GM18499 (cell line): Measurements from ENCODE around the gene FGD6.
"Not testable (repeated sequence)": the region's sequence is repeated elsewhere in the genome, so short reads cannot be mapped to it uniquely, and the experiment has no call there.

ENCODE experiments used
- ATAC-seq: cut with Tn5 transposase; IDR thresholded peaks from one replicate; pipeline ENCODE4 v1.9.1; 2021; ENCODE audit warnings: moderate number of reproducible peaks; ENCODE audit not compliant: insufficient read depth, unreplicated experiment

Gene FGD6

GRCh38 chr12:95099270-95099790, 117.9 kb downstream of the FGD6 start:
- no peak for ATAC-seq

- no peak for ATAC-seq
Observed at GRCh38 chr12:95096852-95097251, 120.4 kb downstream of the FGD6 start.

GRCh38 chr12:95096378-95096777, 120.9 kb downstream of the FGD6 start:
- no peak for ATAC-seq

- ATAC-seq: not testable (repeated sequence)
Observed at GRCh38 chr12:95095866-95096265, 121.4 kb downstream of the FGD6 start.

GRCh38 chr12:95089462-95089861, 127.8 kb downstream of the FGD6 start:
- ATAC-seq: no peak

- no peak for ATAC-seq
Observed at GRCh38 chr12:95088379-95088778, 128.9 kb downstream of the FGD6 start.

GRCh38 chr12:95085612-95086011, 131.7 kb downstream of the FGD6 start:
- ATAC-seq: no peak

GRCh38 chr12:95083938-95084337, 133.3 kb downstream of the FGD6 start:
- ATAC-seq: no peak

GRCh38 chr12:95083471-95083870, 133.8 kb downstream of the FGD6 start:
- no peak for ATAC-seq

GRCh38 chr12:95077341-95077740, 139.9 kb downstream of the FGD6 start:
- ATAC-seq: no peak

- no peak for ATAC-seq
Observed at GRCh38 chr12:95074766-95075165, 142.5 kb downstream of the FGD6 start.

- ATAC-seq: no peak
Observed at GRCh38 chr12:95073698-95074520, 143.4 kb downstream of the FGD6 start.

GRCh38 chr12:95072900-95073697, 144.2 kb downstream of the FGD6 start, which contains the start of gene NR2C1:
NR2C1 (minus strand) TSS chr12:95073618; CDS start chr12:95067384, 6,234 bp downstream.
- ATAC-seq: peak; percentile 49

- ATAC-seq: no peak
Observed at GRCh38 chr12:95070378-95070777, 146.9 kb downstream of the FGD6 start.

GRCh38 chr12:95066091-95066855, 151.0 kb downstream of the FGD6 start:
- no peak for ATAC-seq

- no peak for ATAC-seq
Observed at GRCh38 chr12:95060951-95061350, 156.3 kb downstream of the FGD6 start.

- ATAC-seq: no peak
Observed at GRCh38 chr12:95059984-95060383, 157.3 kb downstream of the FGD6 start.

- ATAC-seq: no peak
Observed at GRCh38 chr12:95057424-95057823, 159.8 kb downstream of the FGD6 start.

GRCh38 chr12:95055057-95055456, 162.2 kb downstream of the FGD6 start:
- no peak for ATAC-seq

GRCh38 chr12:95054206-95054605, 163.1 kb downstream of the FGD6 start:
- no peak for ATAC-seq
